Measurements from ENCODE around the gene TRDN. TPM values are rescaled to one million over a fixed set of nuclear protein-coding genes. Genes with fewer than 3 reads are reported as not detected.

The TRDN gene
- total RNA-seq, 1 donor from 2014 or later: 0.12 TPM

DNA sequence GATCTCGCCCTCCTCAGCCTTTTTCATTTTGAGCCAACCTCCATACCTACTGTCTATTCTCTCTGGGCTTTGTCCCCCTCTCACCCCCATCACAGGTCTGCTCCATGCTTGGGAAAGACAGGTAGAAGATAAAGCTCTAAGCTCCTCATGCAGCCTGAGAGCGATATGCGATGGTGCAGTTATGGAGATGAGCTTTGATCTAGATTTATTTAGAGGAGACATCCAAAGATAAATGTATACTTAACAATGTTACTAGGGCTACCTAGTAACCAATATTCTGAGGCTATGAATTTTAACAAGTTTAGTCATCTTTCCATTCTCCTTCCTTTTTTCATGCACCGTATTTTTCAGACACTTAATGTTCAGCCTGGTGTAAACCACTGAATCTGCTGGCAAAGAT lies 95.3 kb downstream of the TRDN start:
- Mint-ChIP-seq H3K36me3 (ENCODE audit: insufficient read depth) (no peaks in the 10 kb centered on the region), H3K4me3 (ENCODE audit: low read depth) (no peak overlapping the region), H3K27me3 (no peaks in the 10 kb centered on the region), H3K4me1 (ENCODE audit: low read depth) (no peaks in the 10 kb centered on the region), H3K9me3 (ENCODE audit: low read depth) (no peaks in the 10 kb centered on the region), H3K27ac (no peak overlapping the region)
- TF ChIP-seq, protein P1, sequence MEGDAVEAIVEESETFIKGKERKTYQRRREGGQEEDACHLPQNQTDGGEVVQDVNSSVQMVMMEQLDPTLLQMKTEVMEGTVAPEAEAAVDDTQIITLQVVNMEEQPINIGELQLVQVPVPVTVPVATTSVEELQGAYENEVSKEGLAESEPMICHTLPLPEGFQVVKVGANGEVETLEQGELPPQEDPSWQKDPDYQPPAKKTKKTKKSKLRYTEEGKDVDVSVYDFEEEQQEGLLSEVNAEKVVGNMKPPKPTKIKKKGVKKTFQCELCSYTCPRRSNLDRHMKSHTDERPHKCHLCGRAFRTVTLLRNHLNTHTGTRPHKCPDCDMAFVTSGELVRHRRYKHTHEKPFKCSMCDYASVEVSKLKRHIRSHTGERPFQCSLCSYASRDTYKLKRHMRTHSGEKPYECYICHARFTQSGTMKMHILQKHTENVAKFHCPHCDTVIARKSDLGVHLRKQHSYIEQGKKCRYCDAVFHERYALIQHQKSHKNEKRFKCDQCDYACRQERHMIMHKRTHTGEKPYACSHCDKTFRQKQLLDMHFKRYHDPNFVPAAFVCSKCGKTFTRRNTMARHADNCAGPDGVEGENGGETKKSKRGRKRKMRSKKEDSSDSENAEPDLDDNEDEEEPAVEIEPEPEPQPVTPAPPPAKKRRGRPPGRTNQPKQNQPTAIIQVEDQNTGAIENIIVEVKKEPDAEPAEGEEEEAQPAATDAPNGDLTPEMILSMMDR (IDR thresholded peaks at IDR 0.05; ENCODE audit: unreplicated experiment): no peak
- no peak for DNase-seq (ENCODE audit: low spot score, unreplicated experiment)

DNA sequence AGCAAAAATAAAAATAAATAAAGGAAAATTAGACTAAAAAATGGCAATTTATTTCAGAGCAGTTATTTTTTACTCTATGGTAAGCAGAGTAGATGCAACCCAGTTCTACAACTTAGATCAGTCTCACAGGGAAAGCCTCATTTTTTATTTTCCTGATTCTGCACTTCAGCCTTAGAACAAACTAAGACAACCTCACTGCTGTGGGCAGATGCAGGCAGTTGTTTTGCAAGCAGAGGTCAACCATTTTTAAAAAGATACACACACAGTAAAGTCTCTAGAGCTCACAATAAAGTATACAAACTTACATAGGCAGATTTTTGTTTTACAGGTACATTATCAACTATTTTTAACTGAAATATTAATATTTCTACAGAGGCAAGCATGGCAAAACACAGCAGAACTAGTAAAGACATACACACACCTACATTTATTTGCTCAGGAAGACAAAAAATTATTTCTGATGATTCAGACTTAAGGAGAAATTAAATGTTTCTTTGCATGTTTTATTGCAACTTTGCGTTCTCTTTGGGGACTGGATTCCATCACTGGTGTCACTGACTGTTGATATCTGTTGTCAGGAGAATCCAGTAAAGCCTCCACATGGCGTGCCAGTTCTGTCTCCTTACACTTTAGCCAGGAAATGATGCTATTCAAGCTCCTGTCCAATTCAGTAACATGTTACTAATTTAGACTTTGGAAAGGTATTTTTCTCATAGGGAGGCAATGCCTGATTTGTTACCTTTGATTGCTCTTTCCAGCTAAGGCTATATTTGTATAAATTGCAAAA lies 102.7 kb downstream of the TRDN start:
- Mint-ChIP-seq H3K4me1 (ENCODE audit: low read depth) (peaks cover 2% of the 10 kb centered on the region), H3K36me3 (ENCODE audit: insufficient read depth) (no peaks in the 10 kb centered on the region), H3K27me3 (no peaks in the 10 kb centered on the region), H3K4me3 (ENCODE audit: low read depth) (no peak overlapping the region), H3K9me3 (ENCODE audit: low read depth) (no peaks in the 10 kb centered on the region), H3K27ac (no peak overlapping the region)
- DNase-seq (ENCODE audit: low spot score, unreplicated experiment): no peak
- TF ChIP-seq, protein P1 (IDR thresholded peaks at IDR 0.05; ENCODE audit: unreplicated experiment): no peak

DNA sequence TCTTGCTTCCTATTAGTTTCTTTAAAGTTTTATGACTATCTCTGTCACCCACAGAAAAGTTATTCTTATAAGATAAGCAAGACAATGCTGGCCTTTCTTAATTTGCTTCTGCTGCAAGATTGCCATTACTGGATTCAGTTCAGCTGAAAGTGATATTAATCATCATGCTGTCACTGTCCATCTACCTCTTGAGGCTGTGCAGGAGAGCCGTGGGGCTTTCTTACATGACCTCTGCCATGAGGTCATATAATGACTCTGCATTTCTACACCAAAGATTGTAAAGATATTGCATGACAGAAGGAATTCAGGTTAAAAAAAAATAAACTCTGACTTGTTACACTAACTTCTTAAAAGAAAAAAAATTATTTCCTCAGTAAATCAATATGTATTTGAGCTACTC lies 106.9 kb downstream of the TRDN start:
- no peak overlapping the region for H3K27ac Mint-ChIP-seq
- H3K4me3 Mint-ChIP-seq (ENCODE audit: low read depth): no peak overlapping the region
- H3K36me3 Mint-ChIP-seq (ENCODE audit: insufficient read depth): no peaks in the 10 kb centered on the region

DNA sequence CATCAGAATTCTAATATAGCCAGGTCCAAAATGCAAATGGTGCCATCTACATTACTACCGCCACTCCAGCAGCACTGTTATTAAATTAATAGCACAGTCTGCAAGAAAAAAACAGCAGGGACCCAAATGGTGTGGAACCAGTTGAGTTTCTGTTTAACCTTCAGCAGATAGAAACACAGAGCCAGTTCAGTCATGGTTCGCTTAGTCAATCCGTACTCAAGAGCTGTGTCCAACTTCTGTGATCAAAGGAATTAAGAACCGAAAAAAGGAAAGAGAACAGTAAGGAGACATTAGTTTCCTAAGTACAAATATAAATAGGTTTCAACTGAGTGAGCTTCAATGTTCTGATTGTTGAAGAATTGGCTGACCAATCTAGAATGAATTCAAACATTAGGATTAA lies 107.7 kb downstream of the TRDN start:
- no peaks in the 10 kb centered on the region for H3K27me3 Mint-ChIP-seq
- TF ChIP-seq, protein P1 (IDR thresholded peaks at IDR 0.05; ENCODE audit: unreplicated experiment): no peak

More for the DNA sequence above, 106.9 kb downstream of the TRDN start:
- TF ChIP-seq, protein P1 (IDR thresholded peaks at IDR 0.05; ENCODE audit: unreplicated experiment): no peak
- H3K4me1 Mint-ChIP-seq (ENCODE audit: low read depth): peaks cover 2% of the 10 kb centered on the region
- H3K9me3 Mint-ChIP-seq (ENCODE audit: low read depth): no peaks in the 10 kb centered on the region
- H3K27me3 Mint-ChIP-seq: no peaks in the 10 kb centered on the region
- DNase-seq (ENCODE audit: low spot score, unreplicated experiment): no peak

DNA sequence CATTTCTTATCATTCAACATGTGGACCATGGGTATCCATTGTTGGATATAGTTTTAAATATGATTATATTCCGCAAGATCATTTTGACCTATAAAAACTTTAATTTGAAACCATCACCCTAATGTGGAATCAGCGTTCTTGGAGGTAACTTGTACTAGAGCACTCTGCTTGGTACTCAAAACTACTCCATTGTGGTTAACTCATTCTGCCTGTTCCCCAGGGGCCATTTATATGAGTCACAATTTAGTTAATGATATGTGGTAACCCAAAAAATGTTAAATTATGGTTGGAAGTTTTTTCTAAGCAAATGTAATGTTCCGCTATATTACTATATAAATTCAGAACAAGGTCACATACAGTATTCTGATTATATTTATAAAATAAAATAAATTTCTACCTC lies 109.3 kb downstream of the TRDN start:
- H3K27me3 Mint-ChIP-seq: no peaks in the 10 kb centered on the region
- no peak for DNase-seq (ENCODE audit: low spot score, unreplicated experiment)
- TF ChIP-seq, protein P1 (IDR thresholded peaks at IDR 0.05; ENCODE audit: unreplicated experiment): no peak
- no peak overlapping the region for H3K4me3 Mint-ChIP-seq (ENCODE audit: low read depth)
- no peaks in the 10 kb centered on the region for H3K36me3 Mint-ChIP-seq (ENCODE audit: insufficient read depth)
- peaks cover 4% of the 10 kb centered on the region for H3K4me1 Mint-ChIP-seq (ENCODE audit: low read depth)
- no peak overlapping the region for H3K27ac Mint-ChIP-seq
- H3K9me3 Mint-ChIP-seq (ENCODE audit: low read depth): peaks cover 3% of the 10 kb centered on the region

More for the DNA sequence above, 107.7 kb downstream of the TRDN start:
- Mint-ChIP-seq H3K4me1 (ENCODE audit: low read depth) (peaks cover 2% of the 10 kb centered on the region), H3K27ac (no peak overlapping the region), H3K36me3 (ENCODE audit: insufficient read depth) (no peaks in the 10 kb centered on the region), H3K9me3 (ENCODE audit: low read depth) (no peaks in the 10 kb centered on the region), H3K4me3 (ENCODE audit: low read depth) (no peak overlapping the region)
- no peak for DNase-seq (ENCODE audit: low spot score, unreplicated experiment)
